Raji (cell line): ENCODE data around the gene ALG14.

Source experiments
- POLR2A ChIP-seq: IDR thresholded peaks from 2 replicates; pipeline ENCODE4 v1.6.1; 2011; ENCODE audit warnings: low read depth, low read length, control low read depth; ENCODE audit not compliant: insufficient read depth

The ALG14 gene

GRCh38 chr1:95072532-95073419 lies at the start of gene ALG14:
ALG14 (minus strand) TSS chr1:95072951; CDS start chr1:95072898, 53 bp downstream.
- peak; percentile 80 for TF ChIP-seq POLR2A

- no peak for TF ChIP-seq POLR2A
Observed at GRCh38 chr1:95122151-95122697, 49.5 kb upstream of the ALG14 start.

GRCh38 chr1:95119273-95119672 lies 46.5 kb upstream of the ALG14 start:
- TF ChIP-seq POLR2A = no peak

- TF ChIP-seq POLR2A = no peak
Observed at GRCh38 chr1:95118710-95119109, 46.0 kb upstream of the ALG14 start.

- TF ChIP-seq POLR2A = no peak
Observed at GRCh38 chr1:95118067-95118499, 45.3 kb upstream of the ALG14 start.

GRCh38 chr1:95117207-95118066 lies 44.7 kb upstream of the ALG14 start, which contains the start of gene TLCD4:
TLCD4 (plus strand) TSS chr1:95117355; CDS start chr1:95143902, 26,547 bp downstream.
- TF ChIP-seq POLR2A = no peak

GRCh38 chr1:95116580-95117206 lies 43.9 kb upstream of the ALG14 start:
- TF ChIP-seq POLR2A = no peak

- TF ChIP-seq POLR2A = no peak
Observed at GRCh38 chr1:95115708-95116137, 43.0 kb upstream of the ALG14 start.

- no peak for TF ChIP-seq POLR2A
Observed at GRCh38 chr1:95113684-95114083, 40.9 kb upstream of the ALG14 start.

- no peak for TF ChIP-seq POLR2A
Observed at GRCh38 chr1:95111014-95111413, 38.3 kb upstream of the ALG14 start.

- no peak for TF ChIP-seq POLR2A
Observed at GRCh38 chr1:95108792-95109191, 36.0 kb upstream of the ALG14 start.

GRCh38 chr1:95098196-95098595 lies 25.4 kb upstream of the ALG14 start:
- TF ChIP-seq POLR2A = no peak

- no peak for TF ChIP-seq POLR2A
Observed at GRCh38 chr1:95097426-95097825, 24.7 kb upstream of the ALG14 start.

- no peak for TF ChIP-seq POLR2A
Observed at GRCh38 chr1:95096218-95096841, 23.6 kb upstream of the ALG14 start.
